Activated CD8-positive, alpha-beta memory T cell treated with anti-CD3 and anti-CD28 coated beads, Interleukin-2, amount 10 ng/mL, durations not matched to agents 7 days and 5 days (primary cell): ENCODE data around the gene FILIP1L. TPM values are rescaled to one million over a fixed set of nuclear protein-coding genes. Genes with fewer than 3 reads are reported as not detected.

Source experiments
- ATAC-seq: fragments of 150-1000 bp; cut with Tn5 transposase; one replicate; pipeline ENCODE4 v1.10.0; 2021; ENCODE audit warnings: moderate library complexity
- CTCF ChIA-PET: fragments of 350-600 bp; sonication (Branson Sonifier 250); formaldehyde crosslinking; loops from one replicate; lab custom pipeline; 2021; ENCODE audit warnings: antibody characterized with exemption; lab: Charles Lee
- DNase-seq: peaks from one replicate; pipeline ENCODE4 v3.0.0-alpha.2; 2020
- H3K27ac Mint-ChIP-seq: one replicate; pipeline ENCODE4 v1.8.0; 2021; ENCODE audit warnings: mild to moderate bottlenecking, mixed read lengths
- H3K27me3 Mint-ChIP-seq: one replicate; pipeline ENCODE4 v1.8.0; 2021; ENCODE audit warnings: mixed read lengths
- H3K36me3 Mint-ChIP-seq: one replicate; pipeline ENCODE4 v1.8.0; 2021; ENCODE audit warnings: mild to moderate bottlenecking, mixed read lengths
- H3K4me1 Mint-ChIP-seq: one replicate; pipeline ENCODE4 v1.8.0; 2021; ENCODE audit warnings: mixed read lengths
- H3K4me3 Mint-ChIP-seq: one replicate; pipeline ENCODE4 v1.8.0; 2021; ENCODE audit warnings: mild to moderate bottlenecking, moderate library complexity, mixed read lengths
- H3K9me3 Mint-ChIP-seq: one replicate; pipeline ENCODE4 v1.8.0; 2022; ENCODE audit warnings: low read depth, mixed read lengths
- total RNA-seq, 2 experiments: library from RNA; stranded (reverse); gene quantifications; one replicate each; pipeline ENCODE4 v1.2.3, GENCODE V29; 2021

The FILIP1L gene
- total RNA-seq, 2 experiments from 2014 or later = 2.4 to 15.5 TPM

GRCh38 chr3:99881121-99881524 lies 233.2 kb downstream of the FILIP1L start:
- CTCF ChIA-PET = interaction anchor here (0.7 kb wide), 1 partner anchor 375 kb away, joined by 3 read pairs; no protein-coding TSS in a partner anchor
- Mint-ChIP-seq H3K36me3 (peaks cover 9% of the 10 kb centered on the region), H3K4me3 (no peak overlapping the region), H3K4me1 (peaks cover 32% of the 10 kb centered on the region), H3K9me3 (no peaks in the 10 kb centered on the region), H3K27me3 (peaks cover 8% of the 10 kb centered on the region), H3K27ac (no peak overlapping the region)
- DNase-seq (no peak), ATAC-seq (no peak)

DNA sequence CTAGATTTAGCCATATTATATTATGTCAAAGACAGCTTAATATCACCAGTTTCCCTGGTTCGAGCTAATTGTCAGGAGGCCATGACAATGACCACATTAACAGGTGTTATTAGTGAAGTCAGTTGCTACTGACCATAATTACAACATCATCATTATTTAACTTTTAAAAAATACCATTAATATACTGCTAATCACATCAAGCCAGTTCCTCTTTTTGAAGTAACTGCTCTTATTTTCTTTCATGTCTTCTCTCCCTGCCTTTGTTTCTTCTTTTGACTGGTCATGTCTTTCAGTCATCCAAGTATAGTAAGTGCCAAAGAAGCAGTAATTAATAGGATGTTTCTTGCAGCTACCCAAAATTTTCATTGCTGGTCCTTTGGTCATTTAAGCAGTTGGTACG lies 235.0 kb downstream of the FILIP1L start:
- no peak for ATAC-seq
- H3K4me3 Mint-ChIP-seq = no peak overlapping the region
- CTCF ChIA-PET = no interaction called here
- H3K4me1 Mint-ChIP-seq = peaks cover 22% of the 10 kb centered on the region
- H3K36me3 Mint-ChIP-seq = peaks cover 3% of the 10 kb centered on the region
- no peak for DNase-seq
- H3K9me3 Mint-ChIP-seq = no peaks in the 10 kb centered on the region
- H3K27ac Mint-ChIP-seq = no peak overlapping the region
- H3K27me3 Mint-ChIP-seq = peaks cover 12% of the 10 kb centered on the region

GRCh38 chr3:99878005-99878404 lies 236.3 kb downstream of the FILIP1L start:
- ATAC-seq (no peak), DNase-seq (no peak)
- H3K9me3 Mint-ChIP-seq = no peaks in the 10 kb centered on the region
- CTCF ChIA-PET = interaction anchor here (1.3 kb wide), 1 partner anchor 10 kb away, joined by 3 read pairs; no protein-coding TSS in a partner anchor
- H3K27me3 Mint-ChIP-seq = peaks cover 12% of the 10 kb centered on the region
- no peak overlapping the region for H3K4me3 Mint-ChIP-seq
- H3K4me1 Mint-ChIP-seq = peaks cover 26% of the 10 kb centered on the region
- no peak overlapping the region for H3K27ac Mint-ChIP-seq
- peaks cover 5% of the 10 kb centered on the region for H3K36me3 Mint-ChIP-seq

- ATAC-seq = no peak
- DNase-seq = no peak
- H3K4me3 Mint-ChIP-seq = no peak overlapping the region
- CTCF ChIA-PET = interaction anchor here (0.6 to 1.3 kb wide), 2 partner anchors 9 to 44 kb away, joined by 3 read pairs; no protein-coding TSS in a partner anchor
- peaks cover 34% of the 10 kb centered on the region for H3K4me1 Mint-ChIP-seq
- H3K9me3 Mint-ChIP-seq = no peaks in the 10 kb centered on the region
- H3K27ac Mint-ChIP-seq = no peak overlapping the region
- H3K36me3 Mint-ChIP-seq = peaks cover 5% of the 10 kb centered on the region
- peaks cover 12% of the 10 kb centered on the region for H3K27me3 Mint-ChIP-seq
Measured at GRCh38 chr3:99877031-99877579, 237.2 kb downstream of the FILIP1L start.

- H3K9me3 Mint-ChIP-seq = no peaks in the 10 kb centered on the region
- DNase-seq (peak; percentile 74), ATAC-seq (peak; percentile 94)
- CTCF ChIA-PET = interaction anchor here (0.8 to 1.5 kb wide), 3 partner anchors 8 to 30 kb away, joined by 3 to 4 read pairs (median 4); no protein-coding TSS in a partner anchor
- H3K36me3 Mint-ChIP-seq = peaks cover 8% of the 10 kb centered on the region
- H3K27me3 Mint-ChIP-seq = peaks cover 12% of the 10 kb centered on the region
- H3K4me1 Mint-ChIP-seq = peaks cover 44% of the 10 kb centered on the region
- H3K4me3 Mint-ChIP-seq = peak overlapping the region; percentile 76
- H3K27ac Mint-ChIP-seq = peak overlapping the region; percentile 19
Measured at GRCh38 chr3:99875929-99876841, 238.1 kb downstream of the FILIP1L start.

GRCh38 chr3:99875581-99875928 lies 238.7 kb downstream of the FILIP1L start:
- Mint-ChIP-seq H3K36me3 (peaks cover 9% of the 10 kb centered on the region), H3K4me1 (peaks cover 47% of the 10 kb centered on the region), H3K27me3 (peaks cover 12% of the 10 kb centered on the region), H3K4me3 (peak overlapping the region; percentile 76), H3K27ac (peak overlapping the region; percentile 19), H3K9me3 (no peaks in the 10 kb centered on the region)
- CTCF ChIA-PET = interaction anchor here (0.8 to 1.5 kb wide), 2 partner anchors 9 to 29 kb away, joined by 4 read pairs; no protein-coding TSS in a partner anchor
- ATAC-seq (no peak), DNase-seq (no peak)

DNA sequence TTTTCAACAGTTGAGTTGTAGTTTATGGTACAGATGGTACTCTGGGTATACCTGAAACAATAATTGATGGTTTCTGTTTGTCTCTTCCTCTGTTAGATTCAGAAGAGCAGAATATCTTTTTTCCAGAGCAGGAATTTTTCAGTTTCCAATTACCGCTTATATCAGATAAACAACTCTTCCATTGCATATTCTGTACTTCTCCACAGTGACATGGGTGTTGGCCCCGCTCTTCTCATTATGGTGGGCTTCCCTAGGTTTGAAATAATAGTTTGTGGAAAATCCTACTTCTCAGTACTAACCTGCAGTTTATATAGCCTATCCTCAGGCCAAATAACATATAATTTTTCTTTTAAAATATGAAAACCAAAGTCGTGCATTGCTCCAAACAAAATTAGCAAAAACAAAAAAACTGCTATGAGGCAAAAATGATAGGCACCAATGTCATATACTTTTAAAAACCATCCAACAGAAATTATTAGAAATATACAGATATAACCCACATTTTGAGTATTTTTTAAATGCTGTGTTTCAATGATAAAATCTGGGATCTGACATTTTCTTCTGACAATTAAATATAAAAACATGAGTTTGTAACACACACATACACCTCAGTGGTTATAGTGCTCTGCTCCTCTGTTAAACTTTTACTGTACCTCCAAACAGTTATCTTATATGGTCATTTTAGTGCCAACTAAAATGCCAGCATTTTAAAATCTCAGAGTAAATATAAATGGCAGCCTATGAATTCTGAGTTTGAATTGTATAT lies 239.9 kb downstream of the FILIP1L start:
- DNase-seq (no peak), ATAC-seq (no peak)
- Mint-ChIP-seq H3K4me3 (no peak overlapping the region), H3K4me1 (peaks cover 53% of the 10 kb centered on the region), H3K27ac (no peak overlapping the region), H3K27me3 (peaks cover 12% of the 10 kb centered on the region), H3K36me3 (peaks cover 11% of the 10 kb centered on the region), H3K9me3 (no peaks in the 10 kb centered on the region)
- CTCF ChIA-PET = no interaction called here

GRCh38 chr3:99873269-99874102 lies 240.8 kb downstream of the FILIP1L start:
- peaks cover 60% of the 10 kb centered on the region for H3K4me1 Mint-ChIP-seq
- H3K27me3 Mint-ChIP-seq = peaks cover 12% of the 10 kb centered on the region
- DNase-seq = no peak
- no peaks in the 10 kb centered on the region for H3K9me3 Mint-ChIP-seq
- peak; percentile 5 for ATAC-seq
- CTCF ChIA-PET = interaction anchor here (0.8 to 1.2 kb wide), 2 partner anchors 10 to 30 kb away, joined by 3 read pairs; no protein-coding TSS in a partner anchor
- H3K27ac Mint-ChIP-seq = peak overlapping the region; percentile 49
- H3K4me3 Mint-ChIP-seq = no peak overlapping the region
- H3K36me3 Mint-ChIP-seq = peaks cover 12% of the 10 kb centered on the region

GRCh38 chr3:99872923-99873254 lies 241.4 kb downstream of the FILIP1L start:
- DNase-seq (peak; percentile 83), ATAC-seq (peak; percentile 59)
- Mint-ChIP-seq H3K36me3 (peaks cover 12% of the 10 kb centered on the region), H3K27me3 (peaks cover 12% of the 10 kb centered on the region), H3K27ac (peak overlapping the region; percentile 77), H3K4me1 (peaks cover 64% of the 10 kb centered on the region), H3K9me3 (no peaks in the 10 kb centered on the region), H3K4me3 (no peak overlapping the region)
- CTCF ChIA-PET = interaction anchor here (0.8 to 1.2 kb wide), 2 partner anchors 11 to 30 kb away, joined by 3 read pairs; no protein-coding TSS in a partner anchor

- ATAC-seq = no peak
- H3K27ac Mint-ChIP-seq = no peak overlapping the region
- CTCF ChIA-PET = interaction anchor here (3.2 kb wide), 1 partner anchor 39 kb away, joined by 10 read pairs; no protein-coding TSS in a partner anchor
- H3K27me3 Mint-ChIP-seq = peaks cover 6% of the 10 kb centered on the region
- no peaks in the 10 kb centered on the region for H3K9me3 Mint-ChIP-seq
- H3K36me3 Mint-ChIP-seq = peaks cover 10% of the 10 kb centered on the region
- no peak for DNase-seq
- H3K4me3 Mint-ChIP-seq = no peak overlapping the region
- H3K4me1 Mint-ChIP-seq = peaks cover 74% of the 10 kb centered on the region
Measured at GRCh38 chr3:99871231-99872045, 242.9 kb downstream of the FILIP1L start.

- H3K4me3 Mint-ChIP-seq = no peak overlapping the region
- peaks cover 12% of the 10 kb centered on the region for H3K36me3 Mint-ChIP-seq
- ATAC-seq = no peak
- peaks cover 4% of the 10 kb centered on the region for H3K27me3 Mint-ChIP-seq
- peaks cover 79% of the 10 kb centered on the region for H3K4me1 Mint-ChIP-seq
- DNase-seq = no peak
- no peaks in the 10 kb centered on the region for H3K9me3 Mint-ChIP-seq
- CTCF ChIA-PET = interaction anchor here (3.2 kb wide), 1 partner anchor 39 kb away, joined by 10 read pairs; no protein-coding TSS in a partner anchor
- no peak overlapping the region for H3K27ac Mint-ChIP-seq
Measured at GRCh38 chr3:99870712-99871111, 243.6 kb downstream of the FILIP1L start.
